ENCODE measurements around the gene TIMELESS. TPM values are rescaled to one million over a fixed set of nuclear protein-coding genes. Genes with fewer than 3 reads are reported as not detected.

TIMELESS gene
- total RNA-seq, 1 experiment from 2014 or later: 48.6 TPM

GRCh38 chr12:56434828-56435227, 14.4 kb downstream of the TIMELESS start:
- H3K27ac Mint-ChIP-seq (ENCODE audit: unreplicated experiment): no peak overlapping the region
- DNase-seq: no peak
- no peaks in the 10 kb centered on the region for H3K9me3 Mint-ChIP-seq (ENCODE audit: low read depth, unreplicated experiment)
- BruUV-seq (replicated peaks): no TSS peak
- H3K36me3 Mint-ChIP-seq (ENCODE audit: insufficient read depth, unreplicated experiment): peaks cover 16% of the 10 kb centered on the region
- CTCF ChIA-PET: no interaction called here
- H3K4me3 Mint-ChIP-seq (ENCODE audit: low read depth, unreplicated experiment): no peak overlapping the region
- no peaks in the 10 kb centered on the region for H3K27me3 Mint-ChIP-seq (ENCODE audit: unreplicated experiment)
- intact Hi-C loops (cut with micrococcal nuclease; ENCODE audit: unreplicated experiment): no loop called here
- no peaks in the 10 kb centered on the region for H3K4me1 Mint-ChIP-seq (ENCODE audit: low read depth, unreplicated experiment)
- TF ChIP-seq CTCF (IDR thresholded peaks at IDR 0.05; ENCODE audit: unreplicated experiment): no peak

GRCh38 chr12:56431850-56432249, 17.4 kb downstream of the TIMELESS start:
- DNase-seq: no peak
- no peaks in the 10 kb centered on the region for H3K4me1 Mint-ChIP-seq (ENCODE audit: low read depth, unreplicated experiment)
- H3K27ac Mint-ChIP-seq (ENCODE audit: unreplicated experiment): no peak overlapping the region
- TF ChIP-seq CTCF (IDR thresholded peaks at IDR 0.05; ENCODE audit: unreplicated experiment): no peak
- H3K36me3 Mint-ChIP-seq (ENCODE audit: insufficient read depth, unreplicated experiment): peaks cover 32% of the 10 kb centered on the region
- no peaks in the 10 kb centered on the region for H3K9me3 Mint-ChIP-seq (ENCODE audit: low read depth, unreplicated experiment)
- H3K27me3 Mint-ChIP-seq (ENCODE audit: unreplicated experiment): no peaks in the 10 kb centered on the region
- H3K4me3 Mint-ChIP-seq (ENCODE audit: low read depth, unreplicated experiment): no peak overlapping the region
- intact Hi-C loops (cut with micrococcal nuclease; ENCODE audit: unreplicated experiment): no loop called here
- no TSS peak for BruUV-seq (replicated peaks)
- CTCF ChIA-PET: no interaction called here

- no peak for TF ChIP-seq CTCF (IDR thresholded peaks at IDR 0.05; ENCODE audit: unreplicated experiment)
Measured at GRCh38 chr12:56431288-56431687, 17.9 kb downstream of the TIMELESS start.

GRCh38 chr12:56425940-56426438, 23.2 kb downstream of the TIMELESS start:
- BruUV-seq (replicated peaks): no TSS peak
- H3K4me1 Mint-ChIP-seq (ENCODE audit: low read depth, unreplicated experiment): no peaks in the 10 kb centered on the region
- intact Hi-C loops (cut with micrococcal nuclease; ENCODE audit: unreplicated experiment): no loop called here
- no peak for TF ChIP-seq CTCF (IDR thresholded peaks at IDR 0.05; ENCODE audit: unreplicated experiment)
- H3K27me3 Mint-ChIP-seq (ENCODE audit: unreplicated experiment): no peaks in the 10 kb centered on the region
- H3K9me3 Mint-ChIP-seq (ENCODE audit: low read depth, unreplicated experiment): no peaks in the 10 kb centered on the region
- H3K27ac Mint-ChIP-seq (ENCODE audit: unreplicated experiment): no peak overlapping the region
- H3K36me3 Mint-ChIP-seq (ENCODE audit: insufficient read depth, unreplicated experiment): peaks cover 19% of the 10 kb centered on the region
- no peak overlapping the region for H3K4me3 Mint-ChIP-seq (ENCODE audit: low read depth, unreplicated experiment)
- CTCF ChIA-PET: interaction anchor here (0.7 kb wide), 2 partner anchors 19 to 105 kb away, joined by 5 to 6 read pairs; no protein-coding TSS in a partner anchor
- no peak for DNase-seq

More at GRCh38 chr12:56431288-56431687, 17.9 kb downstream of the TIMELESS start:
- no peak overlapping the region for H3K27ac Mint-ChIP-seq (ENCODE audit: unreplicated experiment)
- intact Hi-C loops (cut with micrococcal nuclease; ENCODE audit: unreplicated experiment): no loop called here
- H3K4me3 Mint-ChIP-seq (ENCODE audit: low read depth, unreplicated experiment): no peak overlapping the region
- peaks cover 32% of the 10 kb centered on the region for H3K36me3 Mint-ChIP-seq (ENCODE audit: insufficient read depth, unreplicated experiment)
- CTCF ChIA-PET: no interaction called here
- no peaks in the 10 kb centered on the region for H3K4me1 Mint-ChIP-seq (ENCODE audit: low read depth, unreplicated experiment)
- H3K9me3 Mint-ChIP-seq (ENCODE audit: low read depth, unreplicated experiment): no peaks in the 10 kb centered on the region
- no TSS peak for BruUV-seq (replicated peaks)
- no peak for DNase-seq
- no peaks in the 10 kb centered on the region for H3K27me3 Mint-ChIP-seq (ENCODE audit: unreplicated experiment)

All from Calu3 (cell line).